Gastroesophageal sphincter (tissue), 4 donors: ENCODE data around the gene ERCC6L2. TPM values are rescaled to one million over a fixed set of nuclear protein-coding genes. Genes with fewer than 3 reads are reported as not detected.

Source experiments
- ATAC-seq: fragments of 150-250 bp; one replicate; pipeline ENCODE4 v1.9.1; 2016; ENCODE audit warnings: mild to moderate bottlenecking, moderate library complexity
- H3K27ac ChIP-seq, 4 donors: fragments of 200-600 bp; sonication (generic) in 3 of 4; 1 replicate in 3 of 4; 2 replicates in 1 of 4; pipeline ENCODE4 v1.5.1; 2016 to 2019
- H3K27me3 ChIP-seq: fragments of 200-600 bp; sonication (generic); one replicate; pipeline ENCODE4 v1.5.1; 2019
- H3K36me3 ChIP-seq, 2 donors: fragments of 200-600 bp; sonication (generic); one replicate each; pipeline ENCODE4 v1.5.1; 2019; ENCODE audit warnings: control low read depth in 1 of 2
- H3K4me1 ChIP-seq, 3 donors: fragments of 200-600 bp; sonication (generic); 1 replicate in 2 of 3; 2 replicates in 1 of 3; pipeline ENCODE4 v1.5.1; 2016 to 2019; ENCODE audit warnings: control low read depth in 2 of 3
- H3K4me3 ChIP-seq, 2 donors: fragments of 200-600 bp; sonication (generic); one replicate each; pipeline ENCODE4 v1.5.1; 2019; ENCODE audit warnings: mild to moderate bottlenecking in 1 of 2, moderate library complexity in 1 of 2
- H3K9me3 ChIP-seq, 3 donors: fragments of 200-600 bp; sonication (generic); one replicate each; pipeline ENCODE4 v1.5.1; 2017 to 2019; ENCODE audit warnings: control low read depth in 2 of 3
- EP300 ChIP-seq: sonication (generic); formaldehyde crosslinking; IDR thresholded peaks from one replicate; pipeline ENCODE4 v1.6.1; 2017; ENCODE audit warnings: antibody characterized with exemption, mild to moderate bottlenecking
- POLR2A ChIP-seq, 2 donors: fragments of 450-650 bp; IDR thresholded peaks; one replicate each; pipeline ENCODE4 v1.6.1; 2017; ENCODE audit warnings: antibody characterized with exemption in 2 of 2, mild to moderate bottlenecking in 2 of 2, moderate library complexity in 1 of 2
- POLR2AphosphoS5 ChIP-seq: sonication (generic); formaldehyde crosslinking; IDR thresholded peaks from one replicate; pipeline ENCODE4 v1.6.1; 2017; ENCODE audit warnings: antibody characterized with exemption
- WGBS, 2 donors: methylation state at CpG; one replicate each; pipeline ENCODE4 v1.1.5; 2018; ENCODE audit warnings: low coverage in 1 of 2; 5-methylcytosine and 5-hydroxymethylcytosine counted together
- total RNA-seq, 4 donors: library from RNA; depleted of rRNA; stranded (reverse); fragments of >200 nt; gene quantifications; one replicate each; pipeline ENCODE4 v1.1.0, GENCODE V29; 2016
- TF ChIP-seq, protein P1 (sequence below), 4 experiments: fragments of 200-600 bp in 2 of 4; fragments of 450-650 bp in 2 of 4; sonication (generic) in 1 of 4; IDR thresholded peaks; one replicate each; pipeline ENCODE4 v1.5.1; 2017 to 2019; ENCODE audit warnings: antibody characterized with exemption in 4 of 4, mild to moderate bottlenecking in 2 of 4, moderate library complexity in 2 of 4

The ERCC6L2 gene
- total RNA-seq, 4 donors from 2014 or later: 70.0 to 137 (median 113) TPM

GRCh38 chr9:95864852-95865580 is 10.5 kb upstream of the ERCC6L2 start:
- TF ChIP-seq POLR2A (IDR thresholded peaks at IDR 0.05): no peak
- ATAC-seq: no peak
- peaks cover 0 to 3% (median 0%) of the 10 kb centered on the region in 3 donors for H3K9me3 ChIP-seq

GRCh38 chr9:95870352-95870751 is 5.1 kb upstream of the ERCC6L2 start:
- Histone ChIP-seq H3K4me1 (peaks cover 4 to 17% (median 11%) of the 10 kb centered on the region in 3 donors), H3K4me3 (no peak overlapping the region), H3K27ac (no peak overlapping the region), H3K36me3 (peaks cover 0 to 6% of the 10 kb centered on the region in 2 donors), H3K27me3 (no peaks in the 10 kb centered on the region), H3K9me3 (peaks cover 0 to 3% (median 0%) of the 10 kb centered on the region in 3 donors)
- 57 to 86% methylated on average over 1 of the region's 1 CpG for WGBS, 2 donors
- ATAC-seq: no peak
- TF ChIP-seq, protein P1, sequence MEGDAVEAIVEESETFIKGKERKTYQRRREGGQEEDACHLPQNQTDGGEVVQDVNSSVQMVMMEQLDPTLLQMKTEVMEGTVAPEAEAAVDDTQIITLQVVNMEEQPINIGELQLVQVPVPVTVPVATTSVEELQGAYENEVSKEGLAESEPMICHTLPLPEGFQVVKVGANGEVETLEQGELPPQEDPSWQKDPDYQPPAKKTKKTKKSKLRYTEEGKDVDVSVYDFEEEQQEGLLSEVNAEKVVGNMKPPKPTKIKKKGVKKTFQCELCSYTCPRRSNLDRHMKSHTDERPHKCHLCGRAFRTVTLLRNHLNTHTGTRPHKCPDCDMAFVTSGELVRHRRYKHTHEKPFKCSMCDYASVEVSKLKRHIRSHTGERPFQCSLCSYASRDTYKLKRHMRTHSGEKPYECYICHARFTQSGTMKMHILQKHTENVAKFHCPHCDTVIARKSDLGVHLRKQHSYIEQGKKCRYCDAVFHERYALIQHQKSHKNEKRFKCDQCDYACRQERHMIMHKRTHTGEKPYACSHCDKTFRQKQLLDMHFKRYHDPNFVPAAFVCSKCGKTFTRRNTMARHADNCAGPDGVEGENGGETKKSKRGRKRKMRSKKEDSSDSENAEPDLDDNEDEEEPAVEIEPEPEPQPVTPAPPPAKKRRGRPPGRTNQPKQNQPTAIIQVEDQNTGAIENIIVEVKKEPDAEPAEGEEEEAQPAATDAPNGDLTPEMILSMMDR (IDR thresholded peaks at IDR 0.05): no peak
- TF ChIP-seq EP300 (no peak), POLR2AphosphoS5 (no peak)

More at GRCh38 chr9:95864852-95865580, 10.5 kb upstream of the ERCC6L2 start:
- Histone ChIP-seq H3K4me1 (no peaks in the 10 kb centered on the region), H3K27me3 (no peaks in the 10 kb centered on the region), H3K36me3 (no peaks in the 10 kb centered on the region), H3K27ac (no peak overlapping the region), H3K4me3 (no peak overlapping the region)
- WGBS, 2 donors: 100% methylated on average over 3 of the region's 3 CpGs

GRCh38 chr9:95870906-95871305 is 4.6 kb upstream of the ERCC6L2 start:
- ATAC-seq: no peak
- Histone ChIP-seq H3K4me1 (peaks cover 4 to 17% (median 11%) of the 10 kb centered on the region in 3 donors), H3K9me3 (peaks cover 0 to 3% (median 0%) of the 10 kb centered on the region in 3 donors), H3K4me3 (no peak overlapping the region), H3K27me3 (no peaks in the 10 kb centered on the region), H3K27ac (no peak overlapping the region), H3K36me3 (peaks cover 0 to 6% of the 10 kb centered on the region in 2 donors)
- TF ChIP-seq, protein P1 (IDR thresholded peaks at IDR 0.05): no peak
- TF ChIP-seq EP300 (no peak), POLR2A (IDR thresholded peaks at IDR 0.05) (no peak), POLR2AphosphoS5 (no peak)
- WGBS, 2 donors: 67 to 93% methylated on average over 1 of the region's 1 CpG

GRCh38 chr9:95874303-95874988 is 1.0 kb upstream of the ERCC6L2 start:
- Histone ChIP-seq H3K4me3 (no peak overlapping the region), H3K27ac (no peak overlapping the region), H3K36me3 (peaks cover 0 to 6% of the 10 kb centered on the region in 2 donors), H3K27me3 (no peaks in the 10 kb centered on the region), H3K4me1 (peaks cover 4 to 21% (median 11%) of the 10 kb centered on the region in 3 donors), H3K9me3 (no peaks in the 10 kb centered on the region)
- TF ChIP-seq, protein P1 (IDR thresholded peaks at IDR 0.05): no peak
- 22 to 27% methylated on average over 5 to 10 of the region's 10 CpGs for WGBS, 2 donors
- no peak for ATAC-seq

DNA sequence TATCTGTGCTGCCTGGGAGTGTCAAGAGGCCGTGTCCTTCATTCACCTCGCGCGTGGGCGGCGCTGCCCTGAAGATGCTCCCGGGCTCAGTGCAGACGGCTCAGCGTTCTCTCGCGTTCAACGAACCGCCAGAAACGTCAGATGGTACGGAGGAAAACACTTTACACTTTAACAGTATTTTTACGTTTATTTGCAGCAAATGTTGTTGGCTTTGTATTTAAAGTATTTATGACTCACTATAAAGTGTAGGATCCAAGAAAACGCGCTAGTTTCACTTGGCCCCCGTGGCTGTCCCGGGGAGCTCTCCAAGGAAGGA is 544 bp upstream of the ERCC6L2 start:
- Histone ChIP-seq H3K4me1 (peaks cover 7 to 26% (median 13%) of the 10 kb centered on the region in 3 donors), H3K9me3 (no peaks in the 10 kb centered on the region), H3K27me3 (no peaks in the 10 kb centered on the region), H3K4me3 (no peak overlapping the region), H3K27ac (no peak overlapping the region), H3K36me3 (peaks cover 0 to 6% of the 10 kb centered on the region in 2 donors)
- TF ChIP-seq, protein P1 (IDR thresholded peaks at IDR 0.05): no peak
- TF ChIP-seq POLR2AphosphoS5: no peak
- no peak for TF ChIP-seq EP300
- no peak for TF ChIP-seq POLR2A (IDR thresholded peaks at IDR 0.05)
- ATAC-seq: peak; percentile 40
- 0% methylated on average over 4 to 17 of the region's 20 CpGs for WGBS, 2 donors
